ENCODE results near the gene AFF3.
"Not testable (repeated sequence)": the region's sequence is repeated elsewhere in the genome, so short reads cannot be mapped to it uniquely, and the experiment has no call there.

AFF3 gene

GRCh38 chr2:99773642-99774041 is 368.7 kb downstream of the AFF3 start:
- not testable (repeated sequence) for H3K4me3 ChIP-seq (ENCODE audit: low read length in 2 of 2); H3K27me3 ChIP-seq (ENCODE audit: control insufficient read depth in 1 of 2, insufficient read depth in 2 of 2, low read length in 2 of 2); H3K27ac ChIP-seq (ENCODE audit: low read length); H3K9ac ChIP-seq (ENCODE audit: low read length in 2 of 2); H3K36me3 ChIP-seq (ENCODE audit: control insufficient read depth in 2 of 2, insufficient read depth in 2 of 2, low read length in 2 of 2); H3K9me3 ChIP-seq (ENCODE audit: control insufficient read depth in 2 of 2, low read length in 2 of 2); H3K4me1 ChIP-seq (ENCODE audit: control insufficient read depth, insufficient read depth, low read length)

- H3K4me1 ChIP-seq (ENCODE audit: control insufficient read depth, insufficient read depth, low read length): no peaks in the 10 kb centered on the region
- no peak overlapping the region for H3K27ac ChIP-seq (ENCODE audit: low read length)
- no peaks in the 10 kb centered on the region for H3K27me3 ChIP-seq (ENCODE audit: control insufficient read depth in 1 of 2, insufficient read depth in 2 of 2, low read length in 2 of 2)
- no peak overlapping the region for H3K4me3 ChIP-seq (ENCODE audit: low read length in 2 of 2)
- no peak overlapping the region for H3K9ac ChIP-seq (ENCODE audit: low read length in 2 of 2)
- no peaks in the 10 kb centered on the region for H3K36me3 ChIP-seq (ENCODE audit: control insufficient read depth in 2 of 2, insufficient read depth in 2 of 2, low read length in 2 of 2)
- H3K9me3 ChIP-seq (ENCODE audit: control insufficient read depth in 2 of 2, low read length in 2 of 2): no peaks in the 10 kb centered on the region
These were observed 369.6 kb downstream of the AFF3 start for GRCh38 chr2:99772591-99773331.

- no peak overlapping the region for H3K4me3 ChIP-seq (ENCODE audit: low read length in 2 of 2)
- no peaks in the 10 kb centered on the region for H3K36me3 ChIP-seq (ENCODE audit: control insufficient read depth in 2 of 2, insufficient read depth in 2 of 2, low read length in 2 of 2)
- no peaks in the 10 kb centered on the region for H3K9me3 ChIP-seq (ENCODE audit: control insufficient read depth in 2 of 2, low read length in 2 of 2)
- no peaks in the 10 kb centered on the region for H3K27me3 ChIP-seq (ENCODE audit: control insufficient read depth in 1 of 2, insufficient read depth in 2 of 2, low read length in 2 of 2)
- no peak overlapping the region for H3K27ac ChIP-seq (ENCODE audit: low read length)
- H3K9ac ChIP-seq (ENCODE audit: low read length in 2 of 2): no peak overlapping the region
- no peaks in the 10 kb centered on the region for H3K4me1 ChIP-seq (ENCODE audit: control insufficient read depth, insufficient read depth, low read length)
These were observed 370.6 kb downstream of the AFF3 start for GRCh38 chr2:99771681-99772333.

- Histone ChIP-seq H3K4me1 (ENCODE audit: control insufficient read depth, insufficient read depth, low read length) (no peaks in the 10 kb centered on the region), H3K9me3 (ENCODE audit: control insufficient read depth in 2 of 2, low read length in 2 of 2) (no peaks in the 10 kb centered on the region), H3K9ac (ENCODE audit: low read length in 2 of 2) (no peak overlapping the region), H3K27ac (ENCODE audit: low read length) (no peak overlapping the region), H3K27me3 (ENCODE audit: control insufficient read depth in 1 of 2, insufficient read depth in 2 of 2, low read length in 2 of 2) (no peaks in the 10 kb centered on the region), H3K36me3 (ENCODE audit: control insufficient read depth in 2 of 2, insufficient read depth in 2 of 2, low read length in 2 of 2) (no peaks in the 10 kb centered on the region), H3K4me3 (ENCODE audit: low read length in 2 of 2) (no peak overlapping the region)
These were observed 371.5 kb downstream of the AFF3 start for GRCh38 chr2:99770876-99771275.

GRCh38 chr2:99765731-99766318 is 376.6 kb downstream of the AFF3 start:
- no peaks in the 10 kb centered on the region for H3K36me3 ChIP-seq (ENCODE audit: control insufficient read depth in 2 of 2, insufficient read depth in 2 of 2, low read length in 2 of 2)
- H3K9me3 ChIP-seq (ENCODE audit: control insufficient read depth in 2 of 2, low read length in 2 of 2): no peaks in the 10 kb centered on the region
- H3K27ac ChIP-seq (ENCODE audit: low read length): no peak overlapping the region
- H3K9ac ChIP-seq (ENCODE audit: low read length in 2 of 2): no peak overlapping the region
- no peaks in the 10 kb centered on the region for H3K4me1 ChIP-seq (ENCODE audit: control insufficient read depth, insufficient read depth, low read length)
- no peak overlapping the region for H3K4me3 ChIP-seq (ENCODE audit: low read length in 2 of 2)
- H3K27me3 ChIP-seq (ENCODE audit: control insufficient read depth in 1 of 2, insufficient read depth in 2 of 2, low read length in 2 of 2): no peaks in the 10 kb centered on the region

GRCh38 chr2:99763764-99764163 is 378.6 kb downstream of the AFF3 start:
- no peaks in the 10 kb centered on the region for H3K27me3 ChIP-seq (ENCODE audit: control insufficient read depth in 1 of 2, insufficient read depth in 2 of 2, low read length in 2 of 2)

GRCh38 chr2:99762714-99763113 is 379.7 kb downstream of the AFF3 start:
- Histone ChIP-seq H3K9ac (ENCODE audit: low read length in 2 of 2) (no peak overlapping the region), H3K27ac (ENCODE audit: low read length) (no peak overlapping the region), H3K4me3 (ENCODE audit: low read length in 2 of 2) (no peak overlapping the region), H3K36me3 (ENCODE audit: control insufficient read depth in 2 of 2, insufficient read depth in 2 of 2, low read length in 2 of 2) (no peaks in the 10 kb centered on the region), H3K9me3 (ENCODE audit: control insufficient read depth in 2 of 2, low read length in 2 of 2) (no peaks in the 10 kb centered on the region), H3K27me3 (ENCODE audit: control insufficient read depth in 1 of 2, insufficient read depth in 2 of 2, low read length in 2 of 2) (no peaks in the 10 kb centered on the region), H3K4me1 (ENCODE audit: control insufficient read depth, insufficient read depth, low read length) (no peaks in the 10 kb centered on the region)

More at GRCh38 chr2:99763764-99764163, 378.6 kb downstream of the AFF3 start:
- H3K9me3 ChIP-seq (ENCODE audit: control insufficient read depth in 2 of 2, low read length in 2 of 2): no peaks in the 10 kb centered on the region
- no peak overlapping the region for H3K27ac ChIP-seq (ENCODE audit: low read length)
- H3K4me1 ChIP-seq (ENCODE audit: control insufficient read depth, insufficient read depth, low read length): no peaks in the 10 kb centered on the region
- no peak overlapping the region for H3K9ac ChIP-seq (ENCODE audit: low read length in 2 of 2)
- H3K4me3 ChIP-seq (ENCODE audit: low read length in 2 of 2): no peak overlapping the region
- no peaks in the 10 kb centered on the region for H3K36me3 ChIP-seq (ENCODE audit: control insufficient read depth in 2 of 2, insufficient read depth in 2 of 2, low read length in 2 of 2)

- Histone ChIP-seq H3K9ac (ENCODE audit: low read length in 2 of 2) (no peak overlapping the region), H3K27ac (ENCODE audit: low read length) (no peak overlapping the region), H3K4me3 (ENCODE audit: low read length in 2 of 2) (no peak overlapping the region), H3K4me1 (ENCODE audit: control insufficient read depth, insufficient read depth, low read length) (no peaks in the 10 kb centered on the region), H3K9me3 (ENCODE audit: control insufficient read depth in 2 of 2, low read length in 2 of 2) (no peaks in the 10 kb centered on the region), H3K27me3 (ENCODE audit: control insufficient read depth in 1 of 2, insufficient read depth in 2 of 2, low read length in 2 of 2) (no peaks in the 10 kb centered on the region), H3K36me3 (ENCODE audit: control insufficient read depth in 2 of 2, insufficient read depth in 2 of 2, low read length in 2 of 2) (no peaks in the 10 kb centered on the region)
These were observed 384.7 kb downstream of the AFF3 start for GRCh38 chr2:99757611-99758114.

GRCh38 chr2:99756059-99756458 is 386.3 kb downstream of the AFF3 start:
- Histone ChIP-seq H3K27me3 (ENCODE audit: control insufficient read depth in 1 of 2, insufficient read depth in 2 of 2, low read length in 2 of 2) (no peaks in the 10 kb centered on the region), H3K9me3 (ENCODE audit: control insufficient read depth in 2 of 2, low read length in 2 of 2) (no peaks in the 10 kb centered on the region), H3K4me3 (ENCODE audit: low read length in 2 of 2) (no peak overlapping the region), H3K4me1 (ENCODE audit: control insufficient read depth, insufficient read depth, low read length) (no peaks in the 10 kb centered on the region), H3K27ac (ENCODE audit: low read length) (no peak overlapping the region), H3K9ac (ENCODE audit: low read length in 2 of 2) (no peak overlapping the region), H3K36me3 (ENCODE audit: control insufficient read depth in 2 of 2, insufficient read depth in 2 of 2, low read length in 2 of 2) (no peaks in the 10 kb centered on the region)

- Histone ChIP-seq H3K9me3 (ENCODE audit: control insufficient read depth in 2 of 2, low read length in 2 of 2) (no peaks in the 10 kb centered on the region), H3K9ac (ENCODE audit: low read length in 2 of 2) (no peak overlapping the region), H3K36me3 (ENCODE audit: control insufficient read depth in 2 of 2, insufficient read depth in 2 of 2, low read length in 2 of 2) (no peaks in the 10 kb centered on the region), H3K27me3 (ENCODE audit: control insufficient read depth in 1 of 2, insufficient read depth in 2 of 2, low read length in 2 of 2) (no peaks in the 10 kb centered on the region), H3K27ac (ENCODE audit: low read length) (no peak overlapping the region), H3K4me3 (ENCODE audit: low read length in 2 of 2) (no peak overlapping the region), H3K4me1 (ENCODE audit: control insufficient read depth, insufficient read depth, low read length) (no peaks in the 10 kb centered on the region)
These were observed 388.2 kb downstream of the AFF3 start for GRCh38 chr2:99754210-99754609.

GRCh38 chr2:99753505-99753904 is 388.9 kb downstream of the AFF3 start:
- Histone ChIP-seq H3K36me3 (ENCODE audit: control insufficient read depth in 2 of 2, insufficient read depth in 2 of 2, low read length in 2 of 2) (no peaks in the 10 kb centered on the region), H3K4me3 (ENCODE audit: low read length in 2 of 2) (no peak overlapping the region), H3K27me3 (ENCODE audit: control insufficient read depth in 1 of 2, insufficient read depth in 2 of 2, low read length in 2 of 2) (no peaks in the 10 kb centered on the region), H3K9me3 (ENCODE audit: control insufficient read depth in 2 of 2, low read length in 2 of 2) (no peaks in the 10 kb centered on the region), H3K4me1 (ENCODE audit: control insufficient read depth, insufficient read depth, low read length) (no peaks in the 10 kb centered on the region), H3K9ac (ENCODE audit: low read length in 2 of 2) (no peak overlapping the region), H3K27ac (ENCODE audit: low read length) (no peak overlapping the region)
